H9 (cell line): ENCODE results near the gene HS1BP3. TPM values are rescaled to one million over a fixed set of nuclear protein-coding genes. Genes with fewer than 3 reads are reported as not detected.

ENCODE experiments used
- DNase-seq: peaks from one replicate; pipeline ENCODE4 v3.0.0-alpha.2; 2017
- H2AFZ ChIP-seq: one replicate; pipeline ENCODE4 v1.6.1; 2013; ENCODE audit warnings: mild to moderate bottlenecking, low read length, control low read depth, moderate library complexity
- H2AK5ac ChIP-seq: 2 replicates; pipeline ENCODE4 v1.6.1; 2013; ENCODE audit warnings: low read length, control low read depth, mixed read lengths; ENCODE audit not compliant: insufficient read length
- H2BK120ac ChIP-seq: one replicate; pipeline ENCODE4 v1.6.1; 2013; ENCODE audit warnings: low read depth, mild to moderate bottlenecking, low read length, control low read depth, inconsistent platforms; ENCODE audit not compliant: poor library complexity, severe bottlenecking
- H2BK12ac ChIP-seq: 2 replicates; pipeline ENCODE4 v1.6.1; 2013; ENCODE audit warnings: low read length, control low read depth, mixed read lengths, low read depth; ENCODE audit not compliant: insufficient read length
- H2BK15ac ChIP-seq: 2 replicates; pipeline ENCODE4 v1.6.1; 2013; ENCODE audit warnings: low read depth, low read length, control low read depth
- H2BK20ac ChIP-seq: one replicate; pipeline ENCODE4 v1.6.1; 2013; ENCODE audit warnings: low read depth, mild to moderate bottlenecking, low read length, control low read depth, inconsistent platforms; ENCODE audit not compliant: poor library complexity, severe bottlenecking
- H2BK5ac ChIP-seq: 2 replicates; pipeline ENCODE4 v1.6.1; 2013; ENCODE audit warnings: low read length, control low read depth, mixed read lengths; ENCODE audit not compliant: insufficient read length
- H3K14ac ChIP-seq: 2 replicates; pipeline ENCODE4 v1.6.1; 2013; ENCODE audit warnings: low read length, control low read depth; ENCODE audit not compliant: insufficient read depth
- H3K18ac ChIP-seq: 2 replicates; pipeline ENCODE4 v1.6.1; 2013; ENCODE audit warnings: low read depth, mild to moderate bottlenecking, mixed read lengths, low read length, control low read depth; ENCODE audit not compliant: insufficient read length
- H3K23ac ChIP-seq: 2 replicates; pipeline ENCODE4 v1.6.1; 2013; ENCODE audit warnings: low read length, control low read depth, mixed read lengths, low read depth; ENCODE audit not compliant: insufficient read length
- H3K23me2 ChIP-seq: 2 replicates; pipeline ENCODE4 v1.6.1; 2013; ENCODE audit warnings: low read depth, mild to moderate bottlenecking, mixed read lengths, low read length, control low read depth; ENCODE audit not compliant: insufficient read length, poor library complexity, severe bottlenecking
- H3K27ac ChIP-seq: 2 replicates; pipeline ENCODE4 v1.5.1; 2013; ENCODE audit warnings: low read length, control low read depth, mixed read lengths, low read depth; ENCODE audit not compliant: insufficient read length
- H3K27me3 ChIP-seq: 2 replicates; pipeline ENCODE4 v1.6.1; 2013; ENCODE audit warnings: low read length, control low read depth, inconsistent platforms; ENCODE audit not compliant: insufficient read depth
- H3K4ac ChIP-seq: 2 replicates; pipeline ENCODE4 v1.6.1; 2013; ENCODE audit warnings: low read depth, mild to moderate bottlenecking, control low read depth, inconsistent platforms, low read length, moderate library complexity
- H3K4me1 ChIP-seq: 2 replicates; pipeline ENCODE4 v1.6.1; 2013; ENCODE audit warnings: low read length, control low read depth, inconsistent platforms; ENCODE audit not compliant: insufficient read depth
- H3K4me2 ChIP-seq: 2 replicates; pipeline ENCODE4 v1.6.1; 2013; ENCODE audit warnings: low read length, control low read depth, mixed read lengths; ENCODE audit not compliant: insufficient read length, insufficient read depth
- H3K56ac ChIP-seq: 2 replicates; pipeline ENCODE4 v1.6.1; 2013; ENCODE audit warnings: low read depth, mild to moderate bottlenecking, mixed read lengths, low read length, control low read depth; ENCODE audit not compliant: insufficient read length
- H3K79me1 ChIP-seq: 2 replicates; pipeline ENCODE4 v1.6.1; 2013; ENCODE audit warnings: low read depth, mild to moderate bottlenecking, moderate library complexity, low read length, control low read depth, inconsistent platforms; ENCODE audit not compliant: insufficient read depth, poor library complexity, severe bottlenecking
- H3K79me2 ChIP-seq: 2 replicates; pipeline ENCODE4 v1.6.1; 2013; ENCODE audit warnings: low read length, control low read depth, inconsistent platforms; ENCODE audit not compliant: insufficient read depth
- H3K9ac ChIP-seq: 2 replicates; pipeline ENCODE4 v1.6.1; 2013; ENCODE audit warnings: low read length, control low read depth, mixed read lengths; ENCODE audit not compliant: insufficient read length; ENCODE audit errors: extremely low read depth
- H3K9me3 ChIP-seq: one replicate; pipeline ENCODE4 v1.6.1; 2013; ENCODE audit warnings: low read depth, low read length, inconsistent platforms; ENCODE audit not compliant: control insufficient read depth
- H3T11ph ChIP-seq: one replicate; pipeline ENCODE4 v1.6.1; 2013; ENCODE audit warnings: mild to moderate bottlenecking, low read length, control low read depth, inconsistent platforms
- H4K20me1 ChIP-seq: one replicate; pipeline ENCODE4 v1.6.1; 2013; ENCODE audit not compliant: control insufficient read depth, insufficient read length, insufficient read depth
- H4K5ac ChIP-seq: 2 replicates; pipeline ENCODE4 v1.6.1; 2013; ENCODE audit warnings: low read depth, mild to moderate bottlenecking, mixed read lengths, low read length, control low read depth; ENCODE audit not compliant: insufficient read length
- H4K8ac ChIP-seq: replicated peaks from 2 replicates; pipeline ENCODE4 v1.6.1; 2013; ENCODE audit warnings: low read length, control low read depth, mixed read lengths, low read depth; ENCODE audit not compliant: insufficient read length
- H4K91ac ChIP-seq: 2 replicates; pipeline ENCODE4 v1.6.1; 2013; ENCODE audit warnings: low read depth, mild to moderate bottlenecking, moderate library complexity, mixed read lengths, low read length, control low read depth; ENCODE audit not compliant: insufficient read length
- H3K27ac Mint-ChIP-seq, 3 experiments: 2 replicates in 2 of 3; 3 replicates in 1 of 3; pipeline ENCODE4 v1.8.0; 2020 to 2021; ENCODE audit warnings: mixed read lengths in 3 of 3, mild to moderate bottlenecking in 1 of 3, moderate library complexity in 1 of 3
- H3K27me3 Mint-ChIP-seq: 2 replicates; pipeline ENCODE4 v1.8.0; 2021; ENCODE audit warnings: low read depth, mild to moderate bottlenecking, moderate library complexity, mixed read lengths
- H3K36me3 Mint-ChIP-seq, 3 experiments: 2 replicates in 2 of 3; 3 replicates in 1 of 3; pipeline ENCODE4 v1.8.0; 2020 to 2021; ENCODE audit warnings: low read depth in 3 of 3, mixed read lengths in 3 of 3; ENCODE audit not compliant: insufficient read depth in 1 of 3
- H3K4me1 Mint-ChIP-seq, 2 experiments: 2 replicates each; pipeline ENCODE4 v1.8.0; 2020; ENCODE audit warnings: mixed read lengths in 2 of 2
- H3K4me3 Mint-ChIP-seq, 2 experiments: 2 replicates in 1 of 2; 3 replicates in 1 of 2; pipeline ENCODE4 v1.8.0; 2020 to 2021; ENCODE audit warnings: mild to moderate bottlenecking in 2 of 2, mixed read lengths in 2 of 2, moderate library complexity in 1 of 2
- H3K9me3 Mint-ChIP-seq, 2 experiments: 2 replicates in 1 of 2; 3 replicates in 1 of 2; pipeline ENCODE4 v1.8.0; 2020; ENCODE audit warnings: mild to moderate bottlenecking in 2 of 2, mixed read lengths in 2 of 2, moderate library complexity in 1 of 2
- CTCF ChIP-seq: fragments of 200-600 bp; sonication (generic); conservative IDR thresholded peaks from 3 replicates; pipeline ENCODE4 v1.8.0; 2021; ENCODE audit warnings: antibody characterized with exemption, mild to moderate bottlenecking
- WGBS: extraction: QIAGEN DNeasy Blood & Tissue Kit; methylation state at CpG from one replicate; pipeline ENCODE4 v1.1.7; 2013; ENCODE audit warnings: missing lambda C conversion rate, low lambda C conversion rate, mixed read lengths; ENCODE audit not compliant: insufficient read length; ENCODE audit errors: extremely low coverage; 5-methylcytosine and 5-hydroxymethylcytosine counted together
- total RNA-seq: library from RNA; stranded (reverse); gene quantifications from 2 replicates; pipeline ENCODE4 v1.2.1, GENCODE V29; 2021

HS1BP3 gene
- total RNA-seq, 1 experiment from 2014 or later = 11.1 TPM

DNA sequence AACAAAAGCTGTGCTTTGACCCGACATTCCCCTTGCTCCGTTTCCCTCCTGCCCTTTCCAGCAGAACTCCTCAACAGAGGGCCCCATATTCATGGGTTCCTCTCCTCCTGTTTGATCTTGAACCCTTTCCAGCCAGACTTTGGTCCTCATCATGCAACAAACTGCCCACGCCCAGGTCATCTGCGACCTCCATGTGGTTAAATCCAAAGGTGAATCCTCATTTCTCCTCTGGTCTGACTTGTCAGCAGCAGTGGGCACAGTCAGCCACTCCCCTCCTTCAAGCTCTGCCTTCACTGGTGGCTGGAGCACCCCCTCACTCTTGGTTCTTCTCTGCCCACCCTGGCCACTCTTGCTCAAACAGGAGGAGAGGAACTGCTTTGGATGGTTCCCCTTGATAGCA is 2.7 kb downstream of the HS1BP3 start:
- H3K4me3 Mint-ChIP-seq = no peak overlapping the region

More for the DNA sequence above, 2.7 kb downstream of the HS1BP3 start:
- H3K18ac ChIP-seq = no peak overlapping the region
- no peak overlapping the region for H3K4me2 ChIP-seq
- Mint-ChIP-seq H3K9me3 (no peaks in the 10 kb centered on the region; a peak in 1 of 5 replicates), H3K27ac (no peak overlapping the region), H3K27me3 (peaks cover 26% of the 10 kb centered on the region), H3K4me1 (peaks cover 25 to 28% of the 10 kb centered on the region in 2 experiments), H3K36me3 (peaks cover 0 to 2% (median 0%) of the 10 kb centered on the region in 3 experiments; a peak in 2 of 7 replicates)
- no peak for DNase-seq
- H3K23ac ChIP-seq = no peak overlapping the region
- no peak overlapping the region for H3K4ac ChIP-seq
- WGBS = no CpG with 5 or more reads among the region's 4 CpGs
- TF ChIP-seq CTCF = no peak
- no peak overlapping the region for H3T11ph ChIP-seq
- no peak overlapping the region for H2BK5ac ChIP-seq
- H3K9ac ChIP-seq = no peak overlapping the region
- H4K5ac ChIP-seq = no peak overlapping the region
- H3K79me1 ChIP-seq = no peaks in the 10 kb centered on the region
- H3K9me3 ChIP-seq = no peaks in the 10 kb centered on the region
- no peak overlapping the region for H4K91ac ChIP-seq
- no peak overlapping the region for H4K8ac ChIP-seq
- no peak overlapping the region for H2BK20ac ChIP-seq
- no peak overlapping the region for H2BK15ac ChIP-seq
- H2AFZ ChIP-seq = no peak overlapping the region
- no peaks in the 10 kb centered on the region for H4K20me1 ChIP-seq
- no peak overlapping the region for H2BK120ac ChIP-seq
- no peaks in the 10 kb centered on the region for H3K79me2 ChIP-seq
- peaks cover 5% of the 10 kb centered on the region for H3K23me2 ChIP-seq
- no peaks in the 10 kb centered on the region for H3K27me3 ChIP-seq
- H2AK5ac ChIP-seq = no peak overlapping the region
- no peak overlapping the region; the same call in 1 of the 2 replicates for H3K14ac ChIP-seq
- H3K56ac ChIP-seq = no peak overlapping the region
- H3K27ac ChIP-seq = no peak overlapping the region
- no peak overlapping the region for H2BK12ac ChIP-seq
- H3K4me1 ChIP-seq = no peaks in the 10 kb centered on the region; the same call in 1 of the 2 replicates
